Thyroid gland (tissue), 4 donors: ENCODE measurements around the gene CETN2.

Experiments
- CTCF ChIP-seq, 6 experiments: fragments of 200-600 bp in 3 of 6; fragments of 450-650 bp in 3 of 6; sonication (generic) in 3 of 6; IDR thresholded peaks; one replicate each; pipeline ENCODE4 v1.5.1; 2016 to 2019; ENCODE audit warnings: antibody characterized with exemption in 6 of 6, mild to moderate bottlenecking in 2 of 6, inconsistent platforms in 1 of 6, moderate library complexity in 1 of 6
- POLR2A ChIP-seq, 2 donors: fragments of 450-650 bp; IDR thresholded peaks; one replicate each; pipeline ENCODE4 v1.6.1; 2017; ENCODE audit warnings: antibody characterized with exemption in 2 of 2, mild to moderate bottlenecking in 2 of 2, moderate library complexity in 1 of 2

- TF ChIP-seq CTCF (IDR thresholded peaks at IDR 0.05), result no peak
- no peak for TF ChIP-seq POLR2A (IDR thresholded peaks at IDR 0.05)
These were observed 20.2 kb downstream of the CETN2 start for GRCh38 chrX:152810403-152810802.
